IPS-20b (cell line): ENCODE measurements around the gene EVX2.
A peak's percentile ranks its signal among the peaks of the same experiment; 100 is the strongest.

ENCODE experiments used
- H3K27ac ChIP-seq: one replicate; pipeline ENCODE4 v1.5.1; 2013; ENCODE audit warnings: low read length
- H3K27me3 ChIP-seq: 2 replicates; pipeline ENCODE4 v1.6.1; 2013; ENCODE audit warnings: mild to moderate bottlenecking, low read length, inconsistent platforms; ENCODE audit not compliant: insufficient read depth
- H3K36me3 ChIP-seq: 2 replicates; pipeline ENCODE4 v1.6.1; 2013; ENCODE audit warnings: low read depth, mild to moderate bottlenecking, inconsistent platforms, low read length, moderate library complexity; ENCODE audit not compliant: insufficient read depth
- H3K4me1 ChIP-seq: 2 replicates; pipeline ENCODE4 v1.6.1; 2013; ENCODE audit warnings: mild to moderate bottlenecking, control low read depth, inconsistent platforms, low read length, moderate library complexity; ENCODE audit not compliant: insufficient read depth
- H3K4me3 ChIP-seq: 2 replicates; pipeline ENCODE4 v1.5.1; 2013; ENCODE audit warnings: mild to moderate bottlenecking, low read length, inconsistent platforms
- H3K9ac ChIP-seq: 2 replicates; pipeline ENCODE4 v1.6.1; 2013; ENCODE audit warnings: low read depth, mild to moderate bottlenecking, inconsistent platforms, low read length, moderate library complexity
- H3K9me3 ChIP-seq: 2 replicates; pipeline ENCODE4 v1.6.1; 2013; ENCODE audit warnings: mild to moderate bottlenecking, low read depth, low read length, inconsistent platforms; ENCODE audit not compliant: insufficient read depth

Gene EVX2

DNA sequence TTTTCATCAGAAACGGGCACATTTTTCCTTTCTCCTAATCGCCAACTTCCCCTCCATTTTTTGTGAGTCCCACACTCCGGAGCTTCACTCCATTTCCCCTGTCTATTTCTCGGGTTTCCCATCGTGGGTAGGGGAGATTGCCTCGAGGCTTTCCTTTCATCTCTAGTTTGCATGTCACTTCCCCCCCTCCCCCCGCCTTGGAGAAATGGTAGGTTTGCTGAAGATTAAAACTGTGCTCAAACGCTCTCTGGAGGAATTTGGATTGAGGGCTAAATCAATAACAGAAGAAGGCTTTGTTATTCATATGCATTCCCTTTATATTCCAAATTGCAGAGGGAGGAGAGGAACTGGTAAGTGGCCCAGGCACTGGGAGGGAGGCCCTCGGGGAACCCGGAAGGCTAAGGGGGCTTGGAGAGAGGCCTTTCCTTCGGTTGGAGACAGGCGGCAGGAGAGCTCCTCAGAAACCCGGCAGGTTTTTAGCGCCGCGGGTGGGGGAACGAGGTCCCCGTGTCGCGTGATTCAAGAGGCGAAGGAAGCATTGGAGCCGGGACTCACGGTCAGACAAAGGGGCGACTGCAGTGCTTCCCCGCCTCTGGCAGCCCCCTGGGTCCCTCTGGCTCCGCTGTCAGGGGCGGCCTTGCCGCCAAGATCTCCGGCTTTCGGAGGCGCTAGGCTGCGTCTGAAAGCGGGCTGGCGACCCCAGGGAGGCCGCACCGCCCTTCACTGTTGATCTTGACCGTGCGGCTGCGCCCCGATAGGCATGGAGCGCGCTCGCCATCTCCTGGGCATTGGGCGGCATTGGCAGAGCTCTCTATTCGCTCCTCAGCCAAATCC, 13.4 kb upstream of the EVX2 start:
- H3K27me3 ChIP-seq, result peaks cover 100% of the 10 kb centered on the region
- H3K9me3 ChIP-seq, result peaks cover 18% of the 10 kb centered on the region
- H3K4me1 ChIP-seq, result peaks cover 15% of the 10 kb centered on the region; the same call in 1 of the 2 replicates
- peak overlapping the region; percentile 58 for H3K4me3 ChIP-seq
- no peak overlapping the region for H3K27ac ChIP-seq
- no peaks in the 10 kb centered on the region for H3K36me3 ChIP-seq
- no peak overlapping the region for H3K9ac ChIP-seq

DNA sequence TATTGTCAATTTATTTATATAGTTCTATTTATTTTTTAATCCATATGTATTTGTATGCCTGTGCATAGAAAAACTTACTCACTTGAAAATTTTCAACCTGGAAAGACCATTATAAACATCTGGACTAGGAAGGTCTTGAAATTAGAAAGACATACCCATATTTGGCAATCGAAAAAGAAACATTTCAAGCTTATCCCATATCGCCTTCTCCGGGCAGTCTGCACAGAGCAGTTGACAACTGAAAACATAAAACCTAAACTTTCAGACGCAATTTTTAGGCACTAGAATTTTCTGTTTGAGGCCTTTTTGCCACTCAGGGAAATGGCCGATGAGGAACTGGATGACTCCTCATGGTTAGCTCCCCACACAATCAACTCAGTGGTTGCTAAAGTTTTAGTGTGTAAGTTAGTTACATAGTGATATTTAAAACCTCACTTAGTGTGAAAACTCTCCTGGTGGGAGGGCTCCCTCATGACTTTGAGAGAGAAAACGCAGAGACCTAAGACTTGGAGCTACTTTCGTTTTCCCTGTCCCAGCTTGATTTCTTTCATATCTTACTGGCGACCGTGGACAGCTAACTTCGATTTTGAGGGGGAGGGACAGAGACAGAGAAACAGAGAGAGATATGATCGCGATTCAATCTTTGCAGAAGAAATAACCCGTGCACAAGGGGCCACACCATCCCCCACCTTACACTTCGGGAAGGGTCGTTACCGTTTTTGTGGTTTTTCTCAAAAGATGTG, 12.7 kb upstream of the EVX2 start:
- Histone ChIP-seq H3K4me3 (peak overlapping the region; percentile 58), H3K27ac (no peak overlapping the region), H3K9ac (no peak overlapping the region), H3K9me3 (peaks cover 23% of the 10 kb centered on the region), H3K36me3 (no peaks in the 10 kb centered on the region), H3K4me1 (peaks cover 15% of the 10 kb centered on the region; the same call in 1 of the 2 replicates), H3K27me3 (peaks cover 100% of the 10 kb centered on the region)

DNA sequence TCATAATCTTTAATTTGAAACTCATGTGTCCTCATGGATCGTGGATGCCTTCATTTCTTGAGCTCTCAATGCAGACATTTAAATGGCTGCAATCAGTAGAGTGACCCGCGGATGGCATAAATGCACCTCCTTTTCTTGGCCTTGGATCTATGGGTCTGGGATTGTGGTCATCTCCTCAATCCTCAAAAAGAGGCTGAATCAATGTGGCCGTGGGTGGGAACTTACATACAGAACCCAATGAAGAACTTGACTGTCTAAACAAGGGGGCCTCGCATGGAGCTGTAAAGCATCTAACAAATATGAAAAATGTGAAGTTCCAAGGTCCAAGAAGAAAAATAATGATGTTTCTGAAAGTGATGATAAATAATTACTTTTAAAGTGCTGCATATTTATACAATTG, 11.7 kb upstream of the EVX2 start:
- Histone ChIP-seq H3K36me3 (no peaks in the 10 kb centered on the region), H3K27ac (no peak overlapping the region), H3K27me3 (peaks cover 100% of the 10 kb centered on the region), H3K4me1 (peaks cover 15% of the 10 kb centered on the region; the same call in 1 of the 2 replicates), H3K4me3 (no peak overlapping the region), H3K9me3 (peaks cover 24% of the 10 kb centered on the region), H3K9ac (no peak overlapping the region)

DNA sequence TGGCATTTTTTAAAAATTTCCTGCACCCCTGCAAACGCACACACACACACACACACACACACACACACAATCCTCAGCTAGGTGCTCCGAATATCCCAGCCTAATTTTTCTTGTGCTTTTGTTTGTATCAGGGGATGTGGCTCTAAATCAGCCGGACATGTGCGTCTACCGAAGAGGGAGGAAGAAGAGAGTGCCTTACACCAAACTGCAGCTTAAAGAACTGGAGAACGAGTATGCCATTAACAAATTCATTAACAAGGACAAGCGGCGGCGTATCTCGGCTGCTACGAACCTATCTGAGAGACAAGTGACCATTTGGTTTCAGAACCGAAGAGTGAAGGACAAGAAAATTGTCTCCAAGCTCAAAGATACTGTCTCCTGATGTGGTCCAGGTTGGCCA, 10.6 kb upstream of the EVX2 start:
- Histone ChIP-seq H3K4me3 (no peak overlapping the region), H3K27ac (no peak overlapping the region), H3K4me1 (peaks cover 15% of the 10 kb centered on the region; the same call in 1 of the 2 replicates), H3K9me3 (peaks cover 19% of the 10 kb centered on the region), H3K27me3 (peaks cover 100% of the 10 kb centered on the region), H3K9ac (no peak overlapping the region), H3K36me3 (no peaks in the 10 kb centered on the region)

DNA sequence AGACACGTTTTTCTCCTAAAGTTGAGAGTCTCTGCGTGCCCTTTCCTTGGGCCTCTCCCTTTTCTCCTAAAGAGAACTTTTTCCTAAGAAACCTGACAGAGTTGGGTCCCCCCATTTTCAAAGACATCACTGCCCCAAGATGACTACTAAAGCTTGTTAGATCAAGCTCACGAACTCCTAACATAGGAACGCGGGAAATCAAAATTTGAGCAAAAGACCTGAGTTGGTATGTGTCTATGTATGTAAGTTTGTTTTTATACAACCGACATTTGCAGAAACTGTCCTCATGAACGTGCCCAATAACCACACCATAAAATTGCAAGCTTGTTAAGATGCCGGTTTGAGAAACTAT, 10.1 kb upstream of the EVX2 start:
- Histone ChIP-seq H3K4me3 (no peak overlapping the region), H3K36me3 (no peaks in the 10 kb centered on the region), H3K9ac (no peak overlapping the region), H3K9me3 (peaks cover 18% of the 10 kb centered on the region), H3K27me3 (peaks cover 100% of the 10 kb centered on the region), H3K27ac (no peak overlapping the region), H3K4me1 (peaks cover 15% of the 10 kb centered on the region; the same call in 1 of the 2 replicates)

DNA sequence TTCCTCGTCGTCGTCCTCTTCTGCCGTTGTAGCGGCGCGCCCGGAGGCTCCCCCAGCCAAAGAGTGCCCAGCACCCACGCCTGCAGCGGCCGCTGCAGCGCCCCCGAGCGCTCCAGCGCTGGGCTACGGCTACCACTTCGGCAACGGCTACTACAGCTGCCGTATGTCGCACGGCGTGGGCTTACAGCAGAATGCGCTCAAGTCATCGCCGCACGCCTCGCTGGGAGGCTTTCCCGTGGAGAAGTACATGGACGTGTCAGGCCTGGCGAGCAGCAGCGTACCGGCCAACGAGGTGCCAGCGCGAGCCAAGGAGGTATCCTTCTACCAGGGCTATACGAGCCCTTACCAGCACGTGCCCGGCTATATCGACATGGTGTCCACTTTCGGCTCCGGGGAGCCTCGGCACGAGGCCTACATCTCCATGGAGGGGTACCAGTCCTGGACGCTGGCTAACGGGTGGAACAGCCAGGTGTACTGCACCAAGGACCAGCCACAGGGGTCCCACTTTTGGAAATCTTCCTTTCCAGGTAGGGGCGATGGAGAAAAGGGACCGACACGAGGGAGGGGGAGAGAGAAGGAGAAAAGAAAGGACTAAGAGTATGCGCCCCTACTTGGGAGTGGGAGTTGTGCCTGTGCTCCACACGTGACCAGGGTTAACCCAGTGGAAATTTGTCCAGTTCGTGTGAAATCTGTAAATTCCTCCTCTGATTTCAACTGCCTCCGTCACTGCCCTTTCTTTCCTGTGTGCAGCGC, 9.6 kb upstream of the EVX2 start:
- H3K27me3 ChIP-seq, result peaks cover 100% of the 10 kb centered on the region
- peak overlapping the region; percentile 32; the same call in 1 of the 2 replicates for H3K4me3 ChIP-seq
- H3K36me3 ChIP-seq, result no peaks in the 10 kb centered on the region
- peaks cover 16% of the 10 kb centered on the region for H3K9me3 ChIP-seq
- H3K27ac ChIP-seq, result no peak overlapping the region
- no peak overlapping the region for H3K9ac ChIP-seq
- H3K4me1 ChIP-seq, result peaks cover 19% of the 10 kb centered on the region; the same call in 1 of the 2 replicates

DNA sequence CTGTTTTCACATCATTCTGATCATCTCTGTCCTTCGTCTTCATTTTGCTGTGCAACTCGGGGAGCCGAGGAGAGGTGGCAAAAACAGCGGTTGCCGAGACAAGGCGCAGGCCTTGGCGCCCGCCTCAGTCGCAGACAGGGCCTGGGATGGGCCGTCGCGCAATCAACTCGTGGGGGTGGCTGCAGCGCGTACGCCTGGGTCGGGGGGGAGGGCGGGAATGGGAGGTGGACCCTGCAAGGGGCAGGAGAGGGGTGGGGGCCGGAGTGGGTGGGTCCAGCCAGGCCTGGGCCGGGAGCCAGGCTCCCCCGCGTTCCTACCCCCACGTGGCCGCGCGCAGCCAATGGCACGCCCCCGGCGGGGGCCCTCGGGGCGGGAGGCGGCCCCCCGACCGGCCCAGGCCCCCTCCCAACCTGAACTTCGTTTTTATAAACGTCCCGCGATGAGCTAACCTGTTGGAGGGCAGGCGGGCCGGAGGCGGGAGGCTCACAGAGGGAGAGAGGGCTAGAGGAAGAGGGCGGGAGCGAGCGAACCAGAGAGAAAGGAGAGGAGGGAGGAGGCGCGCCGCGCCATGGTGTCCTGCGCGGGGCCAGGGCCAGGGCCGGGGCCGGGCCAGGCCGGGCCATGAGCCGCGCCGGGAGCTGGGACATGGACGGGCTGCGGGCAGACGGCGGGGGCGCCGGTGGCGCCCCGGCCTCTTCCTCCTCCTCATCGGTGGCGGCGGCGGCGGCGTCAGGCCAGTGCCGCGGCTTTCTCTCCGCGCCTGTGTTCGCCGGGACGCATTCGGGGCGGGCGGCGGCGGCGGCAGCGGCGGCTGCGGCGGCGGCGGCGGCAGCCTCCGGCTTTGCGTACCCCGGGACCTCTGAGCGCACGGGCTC, 8.7 kb upstream of the EVX2 start, which contains the start of gene HOXD13:
Gene HOXD13 (plus strand): TSS at position 452 of the 875 bp plus-strand sequence. CDS start 170 bp downstream, at position 622.
- H3K4me1 ChIP-seq, result peaks cover 14% of the 10 kb centered on the region; the same call in 1 of the 2 replicates
- H3K36me3 ChIP-seq, result no peaks in the 10 kb centered on the region
- peaks cover 100% of the 10 kb centered on the region for H3K27me3 ChIP-seq
- no peak within 1 kb of the TSS for H3K9ac ChIP-seq
- H3K27ac ChIP-seq, result no peak within 1 kb of the TSS
- peaks cover 16% of the 10 kb centered on the region for H3K9me3 ChIP-seq
- peak within 1 kb of the TSS; percentile 32; the same call in 1 of the 2 replicates for H3K4me3 ChIP-seq

DNA sequence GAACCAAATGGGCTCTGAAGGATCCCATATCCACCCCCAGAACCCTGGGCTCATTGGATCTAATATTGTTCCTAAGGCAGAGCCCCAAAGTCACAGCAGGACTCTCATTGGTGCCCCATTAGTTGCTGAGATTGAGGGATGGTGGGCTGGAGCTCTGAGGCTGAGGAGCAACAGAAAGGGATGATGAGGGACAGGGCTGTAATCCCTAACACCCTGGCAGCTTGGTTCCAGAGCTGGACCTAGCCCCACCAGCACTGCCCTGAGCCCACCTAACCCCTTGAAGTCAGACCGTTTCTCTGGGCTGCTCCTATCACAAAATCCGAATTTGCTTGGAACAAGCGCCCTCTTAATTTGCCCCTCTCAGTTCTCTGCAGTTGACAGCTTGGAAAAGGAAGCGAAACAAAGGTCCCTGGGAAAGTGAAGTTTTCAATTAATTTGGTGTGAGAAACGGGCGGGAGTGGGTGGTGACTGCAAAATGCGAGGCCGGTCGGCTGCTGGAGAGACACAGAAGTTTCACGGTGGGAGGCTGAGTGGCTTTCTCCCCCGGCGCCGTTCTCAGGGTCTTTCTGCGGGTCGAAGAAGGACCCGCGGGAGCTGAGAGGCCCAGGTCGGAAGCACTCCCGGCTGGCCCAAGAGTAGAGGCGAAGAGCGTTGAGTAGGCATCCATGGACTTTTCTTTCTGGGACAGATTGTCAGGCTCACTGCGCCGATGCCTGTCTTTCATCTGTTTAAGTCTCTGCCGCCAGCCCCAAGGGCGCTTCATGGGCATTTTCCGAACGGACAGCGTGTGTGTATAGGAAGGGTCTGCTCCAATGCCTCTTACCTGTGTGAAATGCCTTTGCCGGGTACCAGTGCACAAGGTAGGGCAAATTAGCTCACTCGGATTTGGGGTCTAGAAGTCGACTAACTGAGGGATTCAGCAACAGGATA, 7.8 kb upstream of the EVX2 start:
- Histone ChIP-seq H3K36me3 (no peaks in the 10 kb centered on the region), H3K27me3 (peaks cover 100% of the 10 kb centered on the region), H3K27ac (no peak overlapping the region), H3K9ac (no peak overlapping the region), H3K4me3 (no peak overlapping the region), H3K4me1 (peaks cover 10% of the 10 kb centered on the region; the same call in 1 of the 2 replicates), H3K9me3 (peaks cover 16% of the 10 kb centered on the region)

DNA sequence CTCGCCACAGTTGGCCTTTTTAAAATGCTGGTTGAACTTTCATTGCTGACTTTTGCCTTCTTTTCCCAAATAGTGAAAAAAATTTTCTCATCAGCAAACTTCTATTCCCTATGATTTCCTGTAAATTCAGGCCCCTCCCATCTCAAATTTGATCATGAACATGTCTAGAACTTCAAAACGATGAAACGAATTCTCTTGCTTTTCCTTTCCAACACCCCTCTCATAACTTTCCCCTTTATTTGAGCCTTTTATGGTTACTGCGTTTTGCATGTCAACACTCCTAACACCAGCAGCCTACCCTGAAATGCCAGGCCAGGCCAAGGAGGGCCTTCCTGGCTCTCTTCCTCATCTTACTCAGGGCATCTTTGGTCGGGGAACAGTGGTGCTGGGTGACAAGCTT, 7.1 kb upstream of the EVX2 start:
- peaks cover 16% of the 10 kb centered on the region for H3K9me3 ChIP-seq
- peaks cover 100% of the 10 kb centered on the region for H3K27me3 ChIP-seq
- no peak overlapping the region for H3K27ac ChIP-seq

DNA sequence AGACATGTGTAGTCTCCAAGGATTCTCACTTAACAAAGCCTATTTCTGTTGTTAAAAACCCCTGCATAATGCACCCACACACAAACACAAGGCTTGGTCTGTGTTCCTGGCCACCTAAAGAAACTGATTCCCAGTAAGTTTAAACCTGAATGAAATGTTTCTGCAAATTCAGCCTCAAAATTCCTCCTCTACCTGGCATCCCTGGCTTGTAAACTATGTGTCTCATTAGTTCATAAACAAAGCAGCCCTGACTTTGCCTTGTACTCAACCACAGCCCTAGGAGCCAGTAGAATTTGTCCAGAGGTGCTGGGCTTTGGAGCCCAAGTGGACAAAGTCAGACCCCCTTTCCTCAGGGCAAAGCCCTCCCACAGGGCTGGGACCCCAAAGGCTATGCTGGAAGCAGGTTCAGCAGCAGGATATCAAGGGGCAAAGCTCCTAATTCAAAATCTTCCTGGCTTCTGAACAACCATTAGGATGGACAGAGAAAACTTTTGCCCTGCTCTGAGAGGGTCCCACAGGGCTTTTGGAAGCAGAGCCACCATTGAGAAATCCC, 6.2 kb upstream of the EVX2 start:
- peaks cover 16% of the 10 kb centered on the region for H3K9me3 ChIP-seq
- H3K27ac ChIP-seq, result no peak overlapping the region
- no peak overlapping the region for H3K9ac ChIP-seq
- peaks cover 6% of the 10 kb centered on the region; the same call in 1 of the 2 replicates for H3K4me1 ChIP-seq
- H3K36me3 ChIP-seq, result no peaks in the 10 kb centered on the region
- H3K27me3 ChIP-seq, result peaks cover 100% of the 10 kb centered on the region
- H3K4me3 ChIP-seq, result no peak overlapping the region

More for the DNA sequence above, 7.1 kb upstream of the EVX2 start:
- Histone ChIP-seq H3K9ac (no peak overlapping the region), H3K4me3 (no peak overlapping the region), H3K4me1 (peaks cover 6% of the 10 kb centered on the region; the same call in 1 of the 2 replicates), H3K36me3 (no peaks in the 10 kb centered on the region)
